Stimulated activated effector memory CD8-positive, alpha-beta T cell treated with anti-CD3 and anti-CD28 coated beads, Interleukin-12 subunit alpha, Interleukin-12 subunit beta, amount 100 ng/mL, for 72 hours (primary cell): ENCODE measurements around the gene NME3.

Experiments
- ATAC-seq: fragments of 150-1000 bp; cut with Tn5 transposase; 2 replicates; pipeline ENCODE4 v1.10.0; 2021
- DNase-seq, 2 donors: peaks; one replicate each; pipeline ENCODE4 v3.0.0; 2021 to 2022; ENCODE audit warnings: low spot score in 2 of 2
- H3K27ac Mint-ChIP-seq: one replicate; pipeline ENCODE4 v1.8.0; 2022; ENCODE audit warnings: mild to moderate bottlenecking, mixed read lengths
- H3K36me3 Mint-ChIP-seq: one replicate; pipeline ENCODE4 v1.8.0; 2022; ENCODE audit warnings: mild to moderate bottlenecking, mixed read lengths
- H3K4me1 Mint-ChIP-seq: one replicate; pipeline ENCODE4 v1.8.0; 2022; ENCODE audit warnings: mixed read lengths
- H3K4me3 Mint-ChIP-seq: one replicate; pipeline ENCODE4 v1.8.0; 2022; ENCODE audit warnings: mild to moderate bottlenecking, mixed read lengths
- H3K9me3 Mint-ChIP-seq: one replicate; pipeline ENCODE4 v1.8.0; 2022; ENCODE audit warnings: mixed read lengths

Gene NME3

GRCh38 chr16:1771188-1771863 is at the start of gene NME3:
TSS of gene NME3 (minus strand) at chr16:1771543. CDS start at chr16:1771534, 9 bp downstream.
- Mint-ChIP-seq H3K27ac (peak within 1 kb of the TSS; percentile 93), H3K4me3 (peak within 1 kb of the TSS; percentile 96), H3K4me1 (peaks cover 15% of the 10 kb centered on the region), H3K36me3 (peaks cover 54% of the 10 kb centered on the region), H3K9me3 (no peaks in the 10 kb centered on the region)
- DNase-seq = peak; percentile 69 to 91
- peak; percentile 62 for ATAC-seq

- H3K27ac Mint-ChIP-seq = no peak overlapping the region
- ATAC-seq = no peak
- peaks cover 15% of the 10 kb centered on the region for H3K36me3 Mint-ChIP-seq
- peaks cover 19% of the 10 kb centered on the region for H3K4me1 Mint-ChIP-seq
- no peak for DNase-seq
- H3K9me3 Mint-ChIP-seq = no peaks in the 10 kb centered on the region
- H3K4me3 Mint-ChIP-seq = no peak overlapping the region
These were observed 49.6 kb upstream of the NME3 start for GRCh38 chr16:1820946-1821290.

DNA sequence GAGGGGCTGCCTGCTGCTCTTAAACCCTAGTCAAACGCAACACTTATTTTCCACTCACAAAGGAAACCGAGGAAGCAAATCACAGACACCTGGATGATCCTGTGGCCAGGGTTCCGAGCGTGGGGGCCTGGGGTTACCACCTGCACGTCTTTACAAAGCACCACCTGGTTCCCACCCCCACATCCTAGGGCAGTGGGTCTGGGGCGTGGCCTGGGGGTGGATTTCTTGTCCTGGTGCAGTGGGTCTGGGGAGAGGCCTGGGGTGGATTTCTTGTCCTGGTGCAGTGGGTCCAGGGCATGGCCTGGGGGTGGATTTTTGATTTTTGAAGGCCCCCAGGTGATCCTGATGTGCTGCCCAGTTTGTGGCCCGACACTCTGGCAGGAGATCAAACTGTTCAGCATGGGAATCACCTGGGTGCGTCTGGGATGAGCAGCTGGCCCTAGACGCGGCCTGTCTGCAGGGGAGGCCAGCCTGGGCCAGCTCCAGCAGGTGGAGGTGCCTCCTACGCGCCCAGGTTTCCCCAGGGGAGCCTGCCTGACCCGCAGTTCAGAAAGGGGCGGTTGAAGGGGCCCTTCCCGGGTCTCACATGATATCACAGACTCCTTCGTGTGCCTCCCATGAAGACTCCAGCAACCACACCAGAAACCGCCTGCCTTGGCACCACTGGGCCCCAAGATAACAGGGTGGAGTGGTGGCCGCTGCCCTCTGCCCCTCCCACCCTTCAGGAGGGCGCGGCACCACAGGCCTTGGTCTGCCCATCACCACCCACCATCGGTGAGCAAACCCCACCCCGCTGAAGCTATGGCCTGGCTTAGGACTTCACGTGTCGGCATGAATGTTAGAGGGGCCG is 49.0 kb upstream of the NME3 start:
- no peak for DNase-seq
- no peaks in the 10 kb centered on the region for H3K9me3 Mint-ChIP-seq
- H3K4me3 Mint-ChIP-seq = no peak overlapping the region
- peaks cover 21% of the 10 kb centered on the region for H3K36me3 Mint-ChIP-seq
- peaks cover 19% of the 10 kb centered on the region for H3K4me1 Mint-ChIP-seq
- no peak for ATAC-seq
- H3K27ac Mint-ChIP-seq = peak overlapping the region; percentile 58

GRCh38 chr16:1819611-1820010 is 48.3 kb upstream of the NME3 start:
- Mint-ChIP-seq H3K4me1 (peaks cover 15% of the 10 kb centered on the region), H3K27ac (peak overlapping the region; percentile 58), H3K9me3 (no peaks in the 10 kb centered on the region), H3K4me3 (no peak overlapping the region), H3K36me3 (peaks cover 28% of the 10 kb centered on the region)
- ATAC-seq (no peak), DNase-seq (no peak)

DNA sequence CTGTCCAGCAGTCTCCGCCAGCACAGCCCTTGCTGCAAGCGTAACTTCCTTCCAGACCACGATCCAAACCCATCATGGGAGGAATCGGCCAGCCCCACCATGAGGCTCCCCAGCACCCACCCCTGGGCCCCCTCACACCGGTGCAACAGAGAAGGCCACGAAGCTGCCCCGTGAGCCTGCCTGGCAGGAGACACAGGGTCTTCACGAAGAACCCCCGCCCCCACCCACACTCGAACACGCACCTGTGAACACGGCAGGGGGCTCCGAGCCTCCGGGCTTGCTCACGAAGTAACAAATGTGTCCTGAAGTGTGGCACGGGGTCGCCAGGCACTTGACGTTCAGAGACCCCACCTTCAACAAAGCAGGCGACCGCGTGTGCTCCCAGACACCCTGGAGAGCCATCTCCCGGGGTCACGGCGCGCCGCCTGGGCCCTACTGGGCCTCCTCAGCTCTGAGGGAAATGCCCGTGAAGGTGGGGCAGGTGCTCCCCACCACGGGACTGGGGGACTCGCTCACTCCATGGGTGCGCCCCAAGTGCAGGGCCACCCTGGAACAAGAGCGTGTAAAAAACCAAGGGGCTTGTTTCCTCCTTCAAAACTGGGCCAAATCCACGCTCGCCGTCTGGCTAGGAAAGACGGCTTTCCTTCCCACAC is 47.7 kb upstream of the NME3 start:
- no peaks in the 10 kb centered on the region for H3K9me3 Mint-ChIP-seq
- DNase-seq (no peak), ATAC-seq (no peak)
- peak overlapping the region; percentile 58 for H3K27ac Mint-ChIP-seq
- H3K36me3 Mint-ChIP-seq = peaks cover 34% of the 10 kb centered on the region
- peaks cover 9% of the 10 kb centered on the region for H3K4me1 Mint-ChIP-seq
- no peak overlapping the region for H3K4me3 Mint-ChIP-seq

GRCh38 chr16:1818204-1818872 is 47.0 kb upstream of the NME3 start:
- H3K36me3 Mint-ChIP-seq = peaks cover 38% of the 10 kb centered on the region
- H3K4me3 Mint-ChIP-seq = no peak overlapping the region
- ATAC-seq = no peak
- H3K9me3 Mint-ChIP-seq = no peaks in the 10 kb centered on the region
- DNase-seq = no peak
- H3K4me1 Mint-ChIP-seq = peaks cover 6% of the 10 kb centered on the region
- peak overlapping the region; percentile 32 for H3K27ac Mint-ChIP-seq

DNA sequence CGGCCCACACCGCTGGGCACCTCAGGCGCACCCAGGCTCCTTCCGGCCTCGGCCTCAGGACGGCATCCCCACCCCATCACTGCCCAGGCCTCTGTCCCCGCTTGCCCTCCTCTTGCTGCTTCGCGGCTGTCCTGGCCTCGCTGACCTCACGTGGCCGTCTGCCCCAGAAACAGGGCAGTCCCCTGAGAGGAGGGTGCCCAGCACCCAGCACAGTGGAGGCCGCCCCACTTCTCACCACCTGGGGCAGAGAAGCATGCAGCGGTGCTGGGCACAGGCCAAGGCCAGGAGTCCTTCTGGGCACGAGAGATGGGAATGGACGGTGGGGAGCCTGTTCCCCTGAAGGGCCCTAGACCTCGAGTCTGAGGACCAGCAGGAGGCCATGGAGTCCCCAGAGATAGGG is 46.4 kb upstream of the NME3 start:
- DNase-seq (no peak), ATAC-seq (peak; percentile 6)
- H3K9me3 Mint-ChIP-seq = no peaks in the 10 kb centered on the region
- H3K27ac Mint-ChIP-seq = peak overlapping the region; percentile 20
- peaks cover 37% of the 10 kb centered on the region for H3K36me3 Mint-ChIP-seq
- no peak overlapping the region for H3K4me3 Mint-ChIP-seq
- H3K4me1 Mint-ChIP-seq = peaks cover 6% of the 10 kb centered on the region

DNA sequence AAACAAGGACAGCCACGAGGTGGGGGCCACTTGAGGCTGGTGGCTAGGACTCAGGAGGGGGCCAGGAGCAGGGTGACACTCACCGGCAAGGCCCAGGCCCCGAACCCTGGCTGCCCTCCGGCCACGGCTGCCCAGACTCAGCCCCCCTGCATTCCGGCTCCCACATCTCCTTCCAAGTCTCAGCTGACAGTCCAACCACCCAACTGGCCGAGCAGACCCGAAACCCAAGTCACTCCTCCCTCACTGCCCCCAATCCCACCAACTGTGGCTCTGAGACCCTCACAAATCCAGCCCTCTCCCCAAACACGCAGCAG is 45.9 kb upstream of the NME3 start:
- Mint-ChIP-seq H3K27ac (peak overlapping the region; percentile 20), H3K36me3 (peaks cover 32% of the 10 kb centered on the region), H3K4me1 (peaks cover 6% of the 10 kb centered on the region), H3K9me3 (no peaks in the 10 kb centered on the region), H3K4me3 (no peak overlapping the region)
- ATAC-seq (no peak), DNase-seq (no peak)

GRCh38 chr16:1816396-1817275 is 45.3 kb upstream of the NME3 start:
- no peak overlapping the region for H3K27ac Mint-ChIP-seq
- H3K4me1 Mint-ChIP-seq = peaks cover 6% of the 10 kb centered on the region
- no peak overlapping the region for H3K4me3 Mint-ChIP-seq
- DNase-seq = no peak
- H3K9me3 Mint-ChIP-seq = no peaks in the 10 kb centered on the region
- H3K36me3 Mint-ChIP-seq = peaks cover 30% of the 10 kb centered on the region
- no peak for ATAC-seq

DNA sequence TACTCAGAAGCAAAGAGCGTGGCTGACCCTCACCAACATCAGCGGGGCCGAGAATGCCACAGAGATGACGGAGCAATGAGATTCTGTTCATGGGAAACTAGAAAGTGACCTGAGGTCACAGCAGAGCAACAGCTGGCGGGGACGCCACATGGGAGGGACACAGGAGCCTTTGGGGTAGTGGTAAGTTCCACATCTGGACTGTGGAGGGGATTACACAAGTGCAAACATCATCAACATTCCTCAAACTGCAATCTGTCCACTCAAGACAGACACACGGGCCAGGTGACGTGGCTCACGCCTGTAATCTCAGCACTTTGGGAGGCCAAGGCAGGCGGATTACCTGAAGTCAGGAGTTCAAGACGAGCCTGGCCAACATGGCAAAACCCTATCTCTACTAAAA is 44.1 kb upstream of the NME3 start:
- ATAC-seq = no peak
- DNase-seq = no peak
- Mint-ChIP-seq H3K36me3 (peaks cover 30% of the 10 kb centered on the region), H3K9me3 (no peaks in the 10 kb centered on the region), H3K27ac (no peak overlapping the region), H3K4me3 (no peak overlapping the region), H3K4me1 (peaks cover 6% of the 10 kb centered on the region)

DNA sequence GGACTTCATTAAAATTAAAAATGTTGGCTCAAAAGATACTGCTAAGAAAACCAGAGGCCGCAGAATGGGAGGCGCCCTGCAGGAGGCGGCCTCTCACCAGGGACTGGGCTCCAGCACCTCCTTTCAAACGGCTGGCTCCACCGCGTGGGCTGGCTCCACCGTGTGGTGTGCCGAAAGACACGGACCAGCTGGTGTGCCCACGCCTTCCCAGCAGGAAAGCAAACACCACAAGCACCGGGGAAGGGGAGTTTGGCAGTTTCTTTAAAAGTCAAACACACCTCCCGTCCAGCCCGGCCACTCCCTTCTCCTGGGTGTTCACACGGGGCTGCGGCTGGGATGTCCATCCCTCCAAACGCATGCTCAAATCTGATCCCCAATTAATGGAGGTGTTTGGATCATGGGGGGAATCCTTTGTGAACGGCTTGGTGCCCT is 41.4 kb upstream of the NME3 start:
- Mint-ChIP-seq H3K27ac (peak overlapping the region; percentile 24), H3K4me1 (peaks cover 5% of the 10 kb centered on the region), H3K36me3 (peaks cover 38% of the 10 kb centered on the region), H3K9me3 (no peaks in the 10 kb centered on the region), H3K4me3 (no peak overlapping the region)
- no peak for DNase-seq
- ATAC-seq = peak; percentile 79

DNA sequence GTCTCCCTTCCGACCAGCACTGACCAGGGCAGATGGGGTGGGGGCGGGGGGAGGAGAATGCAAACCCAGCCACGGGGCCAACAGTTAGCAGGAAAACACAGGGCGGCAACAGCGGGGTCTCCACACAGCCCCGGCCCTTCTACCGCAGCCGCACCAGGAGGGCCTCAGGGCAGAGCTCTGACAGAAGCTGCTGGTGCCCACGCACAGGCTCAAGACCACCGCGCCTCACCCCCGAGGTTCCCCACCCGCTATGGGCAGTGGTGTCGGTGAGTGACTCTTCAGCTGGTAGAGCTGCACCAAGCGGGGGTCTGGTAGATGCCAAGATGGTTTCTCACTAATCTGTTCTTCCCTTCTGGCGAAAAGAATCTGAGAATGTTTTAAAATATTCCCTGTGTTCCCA is 39.2 kb upstream of the NME3 start:
- H3K27ac Mint-ChIP-seq = no peak overlapping the region
- DNase-seq (no peak), ATAC-seq (no peak)
- H3K4me1 Mint-ChIP-seq = no peaks in the 10 kb centered on the region
- H3K9me3 Mint-ChIP-seq = no peaks in the 10 kb centered on the region
- H3K36me3 Mint-ChIP-seq = peaks cover 49% of the 10 kb centered on the region
- H3K4me3 Mint-ChIP-seq = no peak overlapping the region

DNA sequence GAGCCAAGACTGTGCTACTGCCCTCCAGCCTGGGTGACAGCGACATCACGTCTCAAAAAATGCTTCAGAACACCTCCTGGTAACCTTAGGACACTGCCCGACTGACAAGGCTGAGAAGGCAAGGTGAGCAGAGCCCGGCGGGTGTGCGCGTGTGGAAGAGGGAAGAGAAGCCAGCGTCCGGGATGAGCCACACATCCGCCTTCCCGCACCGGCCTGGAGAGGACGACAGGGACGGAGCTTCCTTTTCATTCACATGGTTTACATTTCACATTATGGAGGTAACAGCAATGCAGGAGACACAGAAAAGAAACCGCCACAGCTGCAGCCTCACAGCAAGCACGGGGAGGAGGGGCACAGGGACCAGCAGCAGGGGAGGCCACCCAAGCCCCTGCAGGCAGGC is 38.8 kb upstream of the NME3 start:
- peaks cover 46% of the 10 kb centered on the region for H3K36me3 Mint-ChIP-seq
- no peak overlapping the region for H3K4me3 Mint-ChIP-seq
- no peaks in the 10 kb centered on the region for H3K4me1 Mint-ChIP-seq
- no peak overlapping the region for H3K27ac Mint-ChIP-seq
- no peak for ATAC-seq
- DNase-seq = no peak
- H3K9me3 Mint-ChIP-seq = no peaks in the 10 kb centered on the region

- H3K36me3 Mint-ChIP-seq = peaks cover 39% of the 10 kb centered on the region
These were observed 38.0 kb upstream of the NME3 start for GRCh38 chr16:1809281-1809801.

More at GRCh38 chr16:1809281-1809801, 38.0 kb upstream of the NME3 start:
- Mint-ChIP-seq H3K27ac (no peak overlapping the region), H3K9me3 (no peaks in the 10 kb centered on the region), H3K4me1 (no peaks in the 10 kb centered on the region), H3K4me3 (no peak overlapping the region)
- no peak for ATAC-seq
- no peak for DNase-seq
